DMS53 treated with DMSO at 0.1 percent for 48 hours (cell line): Measurements from ENCODE around the gene SLBP.

Experiments
- DNase-seq: peaks from one replicate; lab custom pipeline; 2025; ENCODE audit not compliant: unreplicated experiment; lab: John Stamatoyannopoulos, UW

SLBP gene

DNA sequence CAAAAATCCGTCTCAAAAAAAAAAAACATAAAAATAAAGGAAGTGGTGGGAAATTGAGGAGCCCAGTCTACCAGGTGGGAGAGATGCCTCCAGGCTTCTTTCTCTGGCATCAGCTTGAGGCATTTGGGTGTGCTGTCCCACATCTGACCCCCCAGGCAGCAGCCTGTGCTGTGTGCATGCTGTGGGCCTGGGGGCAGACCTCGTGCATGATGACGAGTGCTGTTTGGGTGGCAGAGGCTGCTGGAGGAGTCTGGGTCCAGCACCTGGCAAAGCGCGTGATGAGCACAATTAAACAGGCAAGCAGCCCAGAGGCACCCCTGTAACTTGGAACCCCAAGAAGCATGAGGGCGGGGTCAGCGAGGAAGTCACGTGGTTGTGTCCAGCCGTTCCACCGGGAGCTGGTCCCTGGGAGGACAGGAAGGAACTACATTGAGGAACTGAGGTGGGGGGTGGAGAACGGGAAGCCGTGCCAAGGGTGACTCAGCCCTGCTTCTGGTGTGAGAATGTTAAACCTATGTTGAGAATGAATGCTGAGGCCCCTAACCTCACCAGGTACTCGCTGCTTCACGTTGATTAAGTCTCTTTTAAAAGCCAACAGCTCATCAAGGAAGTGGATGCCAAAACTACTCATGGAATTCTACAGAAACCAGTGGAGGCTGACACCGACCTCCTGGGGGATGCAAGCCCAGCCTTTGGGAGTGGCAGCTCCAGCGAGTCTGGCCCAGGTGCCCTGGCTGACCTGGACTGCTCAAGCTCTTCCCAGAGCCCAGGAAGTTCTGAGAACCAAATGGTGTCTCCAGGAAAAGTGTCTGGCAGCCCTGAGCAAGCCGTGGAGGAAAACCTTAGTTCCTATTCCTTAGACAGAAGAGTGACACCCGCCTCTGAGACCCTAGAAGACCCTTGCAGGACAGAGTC lies 15.3 kb upstream of the SLBP start:
- DNase-seq: no peak

DNA sequence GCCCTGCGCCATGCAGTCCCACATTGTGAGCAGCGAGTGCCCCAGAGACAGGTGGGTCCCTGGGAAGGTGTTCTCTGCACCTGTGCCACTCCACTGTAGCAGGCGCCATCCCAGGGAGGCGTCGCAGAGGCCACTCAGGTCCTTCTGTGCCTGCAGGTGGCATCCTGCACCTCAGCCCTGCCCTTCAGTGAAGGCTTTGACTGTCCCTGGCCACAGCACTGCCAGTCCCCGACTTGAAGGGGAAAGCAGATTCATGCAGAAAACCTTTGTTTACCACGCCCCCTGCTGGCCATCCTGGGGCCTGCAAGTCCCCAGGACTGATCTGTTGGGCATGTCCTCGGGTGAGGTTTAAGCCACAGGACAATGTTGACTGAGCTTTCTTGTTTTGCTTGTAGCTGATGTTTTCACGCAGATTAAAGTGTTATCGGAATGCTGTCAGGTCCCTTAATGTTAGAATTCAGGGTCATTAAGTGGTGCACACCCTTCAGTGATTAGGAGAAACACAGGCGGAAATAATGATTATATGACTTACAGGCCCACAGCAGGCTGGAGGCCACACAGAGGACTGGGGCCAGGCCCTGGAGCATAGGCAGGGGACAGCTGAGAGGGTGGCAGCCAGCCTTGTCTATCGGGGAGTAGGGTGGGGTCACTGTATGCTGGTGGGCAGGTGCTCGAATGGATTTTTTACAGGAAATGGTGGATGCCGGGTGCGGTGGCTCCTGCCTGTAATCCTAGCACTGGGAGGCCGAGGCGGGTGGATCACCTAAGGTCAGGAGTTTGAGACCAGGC lies 14.2 kb upstream of the SLBP start:
- peak; percentile 92 for DNase-seq

DNA sequence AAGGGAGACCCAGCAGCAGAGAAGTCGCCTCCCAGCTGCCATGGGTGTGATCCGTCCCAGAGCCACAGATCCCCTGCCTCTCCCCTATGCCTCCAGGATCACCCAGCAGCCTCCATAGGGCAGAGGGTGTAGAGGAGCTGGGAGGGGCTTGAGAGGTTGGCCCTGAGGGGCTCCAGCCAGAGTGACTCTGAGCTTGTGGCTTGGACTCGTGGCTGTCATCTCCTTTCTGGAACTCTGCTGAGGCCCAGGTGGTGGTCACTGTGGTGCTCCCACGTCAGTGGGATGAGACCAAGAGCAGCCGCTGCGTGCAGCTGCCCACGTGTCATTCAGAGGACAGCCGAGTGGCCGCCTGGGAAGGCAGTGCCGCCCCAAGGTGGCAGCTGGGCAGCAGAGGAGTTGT lies 13.4 kb upstream of the SLBP start:
- no peak for DNase-seq

DNA sequence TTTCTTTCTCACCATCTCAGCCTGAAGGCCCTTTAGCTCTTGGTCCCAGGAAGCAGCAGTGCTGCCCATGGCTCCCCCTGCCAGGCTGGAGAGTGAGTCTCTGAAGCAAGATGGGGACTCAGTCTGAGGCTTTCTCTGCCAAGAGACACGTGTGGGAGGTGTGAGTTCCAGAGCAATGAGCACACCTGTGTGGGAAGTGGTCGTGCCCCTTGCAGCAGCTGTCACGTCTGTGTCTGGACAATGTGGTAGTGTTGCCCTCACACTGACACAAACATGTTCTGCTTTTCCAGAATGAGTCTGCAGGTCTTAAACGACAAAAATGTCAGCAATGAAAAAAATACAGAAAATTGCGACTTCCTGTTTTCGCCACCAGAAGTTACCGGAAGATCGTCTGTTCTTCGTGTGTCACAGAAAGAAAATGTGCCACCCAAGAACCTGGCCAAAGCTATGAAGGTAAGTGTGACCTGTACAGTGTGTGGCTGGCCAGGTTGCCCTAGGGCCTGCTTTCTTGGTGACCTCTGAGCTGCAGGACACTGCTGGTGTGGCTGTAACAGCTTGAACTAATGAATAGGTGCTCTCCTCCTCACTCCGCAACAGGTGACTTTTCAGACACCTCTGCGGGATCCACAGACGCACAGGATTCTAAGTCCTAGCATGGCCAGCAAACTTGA lies 11.1 kb upstream of the SLBP start:
- no peak for DNase-seq

DNA sequence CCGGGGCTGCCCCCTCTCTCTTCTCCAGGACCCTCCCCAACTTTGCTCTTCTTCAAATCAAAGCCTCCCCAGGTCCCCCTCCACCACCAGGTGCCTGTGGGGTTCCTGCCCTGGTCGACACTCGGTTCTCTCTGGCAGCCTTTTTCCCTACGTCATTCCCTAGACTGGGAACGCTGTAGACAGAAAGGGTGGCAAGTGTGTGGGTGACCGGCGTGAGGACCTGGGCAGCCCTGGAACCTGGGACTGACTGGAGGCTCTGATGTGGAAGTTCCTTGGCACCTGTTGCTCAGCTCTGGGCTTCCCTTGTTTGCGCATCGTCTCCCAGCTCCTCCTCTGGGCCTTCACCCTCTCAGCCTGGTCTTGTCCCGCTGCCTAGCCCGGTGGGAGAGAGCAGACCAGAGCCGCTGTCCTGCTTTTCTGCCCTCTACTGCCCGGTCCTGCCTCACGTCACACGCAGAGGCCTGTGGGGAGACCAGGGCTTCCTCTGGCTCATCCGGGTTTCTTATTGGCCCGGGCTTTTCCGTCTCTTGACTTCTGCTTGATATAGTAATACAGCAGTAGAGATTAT lies 10.5 kb upstream of the SLBP start:
- DNase-seq: no peak

DNA sequence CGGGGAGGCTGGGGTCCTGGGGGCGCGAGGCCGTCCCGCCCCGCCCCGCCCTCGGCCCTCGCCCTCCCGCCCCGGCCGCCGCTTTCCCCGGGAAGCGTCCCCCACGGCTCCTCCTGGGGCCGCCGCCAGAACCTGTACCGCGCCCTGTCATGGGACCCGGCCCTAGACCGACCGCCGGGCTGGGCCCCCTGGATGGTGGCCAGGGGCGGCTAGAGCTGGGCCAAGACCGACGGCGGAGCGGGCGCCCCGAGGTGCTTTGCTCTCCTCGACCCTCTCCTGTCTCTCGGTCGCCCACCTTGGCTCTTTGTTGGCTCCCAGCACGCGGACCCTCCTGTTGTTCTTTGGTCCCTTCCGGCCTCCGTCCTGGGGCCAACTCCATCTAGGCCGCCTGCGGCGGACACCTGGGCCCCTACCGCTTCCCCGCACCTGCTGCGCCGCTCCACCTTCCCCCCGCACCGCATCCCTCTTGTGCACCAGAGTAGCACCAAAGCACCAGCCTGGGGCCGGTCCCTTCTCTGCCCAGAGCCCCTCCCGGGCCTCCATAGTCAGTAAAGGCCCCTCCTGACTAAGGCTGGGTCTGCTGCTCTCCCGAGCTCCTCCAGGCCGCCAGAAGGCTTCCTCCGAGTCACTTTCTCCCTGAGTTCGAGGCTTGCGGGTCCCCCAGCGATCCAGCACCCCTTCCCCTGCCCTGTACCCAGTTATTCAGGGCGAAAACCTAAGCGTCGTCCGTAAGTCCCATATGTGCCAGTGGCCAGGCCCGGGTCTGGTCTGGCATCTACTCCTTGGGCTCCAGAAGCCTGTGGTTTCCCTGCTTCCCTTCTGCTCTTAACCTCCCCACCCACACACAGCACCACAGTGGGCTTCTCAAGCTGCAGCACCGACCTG lies 9.8 kb upstream of the SLBP start:
- DNase-seq: no peak

DNA sequence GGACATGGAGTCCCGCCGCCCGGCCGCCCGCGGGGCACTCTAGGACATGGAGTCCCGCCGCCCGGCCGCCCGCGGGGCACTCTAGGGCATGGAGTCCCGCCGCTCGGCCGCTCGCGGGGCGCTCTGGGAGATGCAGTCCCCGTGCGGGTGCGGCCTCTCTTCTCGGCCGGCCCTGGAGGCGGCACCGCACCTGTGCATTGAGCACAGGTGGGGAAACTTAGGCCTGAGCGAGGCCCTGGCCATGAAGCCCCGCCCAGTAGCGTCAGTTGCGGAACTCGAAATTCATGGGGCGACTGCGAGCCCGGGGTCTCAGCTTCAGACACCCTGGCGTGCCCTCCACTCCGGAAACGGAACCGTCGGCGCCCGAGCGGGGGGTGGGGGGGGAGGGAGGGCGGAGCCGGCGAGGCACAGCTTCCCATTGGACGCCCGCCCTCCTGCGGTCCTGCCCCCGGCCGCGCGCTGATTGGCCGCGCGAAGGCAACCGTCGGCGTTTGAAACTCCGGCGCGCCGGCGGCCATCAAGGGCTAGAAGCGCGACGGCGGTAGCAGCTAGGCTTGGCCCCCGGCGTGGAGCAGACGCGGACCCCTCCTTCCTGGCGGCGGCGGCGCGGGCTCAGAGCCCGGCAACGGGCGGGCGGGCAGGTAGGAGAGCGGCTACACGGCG lies 9.0 kb upstream of the SLBP start, which contains the start of the genes TACC3 and TMEM129:
Gene TACC3 (plus strand): TSS at position 519 of the 663 bp plus-strand sequence. CDS start 1,901 bp downstream, outside the sequence.
Gene TMEM129 (minus strand): TSS at position 321 of the 663 bp plus-strand sequence. CDS start 486 bp downstream, outside the sequence.
- DNase-seq: peak; percentile 99

DNA sequence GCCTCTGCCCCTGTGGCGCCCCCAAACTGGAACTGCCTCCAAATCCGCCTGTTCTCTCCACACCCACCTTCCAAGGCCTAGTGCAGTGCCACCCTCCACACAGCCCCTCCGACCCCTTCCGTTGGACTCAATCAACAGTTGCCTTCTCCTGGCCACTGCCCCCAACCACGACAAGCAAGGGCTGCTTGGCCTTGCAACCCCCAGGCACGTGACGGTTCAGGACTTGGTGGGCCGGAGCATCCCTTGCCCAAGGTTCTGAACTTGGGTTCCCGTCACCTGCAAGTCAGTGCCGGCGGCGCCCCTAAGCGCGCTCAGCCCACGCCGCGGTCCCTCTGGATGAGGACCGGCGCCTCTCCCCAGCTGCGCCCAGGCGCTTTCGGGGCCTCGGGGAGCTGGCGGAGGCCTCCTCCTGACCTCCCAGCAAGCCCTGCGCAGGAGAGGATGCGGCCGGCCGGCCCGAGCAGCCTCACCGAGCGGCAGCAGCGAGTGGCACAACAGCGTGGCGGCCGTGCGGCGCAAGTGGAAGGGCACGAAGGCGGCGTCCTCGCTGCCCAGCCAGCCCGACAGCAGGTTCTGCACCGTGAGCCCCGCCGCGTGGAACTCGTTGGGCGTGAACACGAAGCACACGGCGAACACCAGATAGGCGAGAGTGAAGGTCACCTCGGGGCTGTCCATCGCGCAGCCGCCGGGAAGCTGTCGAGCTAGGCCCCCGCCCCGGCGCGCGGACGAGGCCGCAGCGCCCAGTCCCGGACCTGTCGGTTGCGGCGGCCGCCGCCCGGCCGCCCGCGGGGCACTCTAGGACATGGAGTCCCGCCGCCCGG lies 8.3 kb upstream of the SLBP start:
- peak; percentile 36 for DNase-seq

DNA sequence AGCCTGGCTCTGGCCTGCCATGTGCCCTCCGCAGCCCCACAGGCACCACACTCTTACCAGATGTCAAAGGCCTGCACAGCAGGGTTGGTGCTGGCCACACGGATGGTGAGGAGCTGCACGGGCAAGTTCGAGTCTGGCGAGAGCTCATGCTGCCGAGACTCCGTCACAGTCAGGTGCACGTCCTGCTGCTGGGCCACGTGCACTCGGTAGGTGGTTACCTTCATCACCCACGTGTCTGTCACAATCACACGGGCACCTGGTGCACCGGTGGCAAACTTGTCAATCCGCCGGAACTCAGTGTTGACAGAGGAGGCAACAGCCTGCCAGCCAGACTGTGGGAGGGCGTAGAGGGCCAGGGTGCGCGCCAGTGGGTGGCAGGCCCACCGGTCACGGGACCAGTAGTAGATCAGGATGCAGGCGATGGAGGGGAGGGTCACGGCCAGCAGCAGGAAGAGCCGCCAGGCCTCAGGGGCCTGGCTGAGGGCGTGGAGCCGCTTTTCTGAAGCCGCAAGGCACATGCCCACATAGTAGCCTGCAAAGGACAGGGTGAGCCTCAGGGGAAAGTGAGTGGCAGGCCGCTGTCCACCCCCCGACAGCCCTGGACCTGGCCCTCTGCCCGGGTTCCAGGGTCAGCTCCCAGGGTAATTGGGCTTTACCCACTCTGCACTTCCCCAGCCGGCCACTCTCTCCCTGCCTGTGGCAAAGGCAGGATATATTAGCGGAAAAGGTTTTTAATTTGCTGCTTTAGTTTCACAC lies 6.2 kb upstream of the SLBP start:
- no peak for DNase-seq

DNA sequence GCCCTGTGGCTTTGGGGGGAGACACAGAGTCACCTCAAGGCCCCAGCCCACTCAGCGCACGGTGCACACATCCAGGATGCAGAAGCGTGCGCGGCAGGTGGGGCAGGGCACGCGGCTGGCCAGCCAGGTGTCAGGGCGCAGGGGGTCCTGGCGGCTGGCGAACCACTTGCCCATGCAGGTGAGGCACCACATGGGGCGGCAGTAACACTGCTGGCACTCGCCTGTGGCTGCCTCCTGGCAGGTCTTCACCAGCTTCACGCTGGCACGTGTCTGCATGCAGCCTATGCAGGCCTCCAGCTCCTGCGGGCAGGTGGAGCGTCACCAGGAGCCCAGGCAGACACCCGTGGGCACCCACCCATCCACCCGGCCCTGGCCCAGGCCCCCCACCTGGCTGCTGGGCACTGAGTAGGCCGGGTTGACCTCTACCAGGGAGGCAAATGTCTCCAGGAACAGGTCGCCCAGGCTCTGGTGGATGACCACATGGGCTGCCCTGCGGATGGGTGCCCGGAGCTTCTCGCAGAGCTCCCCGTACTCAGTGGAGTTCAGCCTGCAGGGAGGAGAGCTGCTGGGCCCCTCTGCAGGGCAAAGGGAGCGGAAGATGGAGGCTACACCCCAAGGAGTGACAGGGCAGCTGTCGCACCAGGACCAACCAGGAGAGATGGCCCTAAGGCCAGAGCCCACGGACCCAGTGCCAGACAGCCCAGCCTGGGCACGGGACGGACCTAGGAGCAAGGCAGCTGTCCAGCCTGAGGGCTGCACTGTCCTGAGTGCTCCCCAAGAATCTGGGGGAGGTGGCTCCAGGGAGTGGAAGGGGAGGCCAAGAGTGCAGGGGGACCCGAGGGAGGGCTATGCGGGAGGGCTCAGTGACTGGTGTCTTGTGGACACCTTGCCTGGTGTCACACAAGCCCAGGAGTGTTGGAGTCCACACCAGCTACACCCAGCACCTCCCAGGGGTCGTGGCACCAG lies 5.3 kb upstream of the SLBP start:
- no peak for DNase-seq

DNA sequence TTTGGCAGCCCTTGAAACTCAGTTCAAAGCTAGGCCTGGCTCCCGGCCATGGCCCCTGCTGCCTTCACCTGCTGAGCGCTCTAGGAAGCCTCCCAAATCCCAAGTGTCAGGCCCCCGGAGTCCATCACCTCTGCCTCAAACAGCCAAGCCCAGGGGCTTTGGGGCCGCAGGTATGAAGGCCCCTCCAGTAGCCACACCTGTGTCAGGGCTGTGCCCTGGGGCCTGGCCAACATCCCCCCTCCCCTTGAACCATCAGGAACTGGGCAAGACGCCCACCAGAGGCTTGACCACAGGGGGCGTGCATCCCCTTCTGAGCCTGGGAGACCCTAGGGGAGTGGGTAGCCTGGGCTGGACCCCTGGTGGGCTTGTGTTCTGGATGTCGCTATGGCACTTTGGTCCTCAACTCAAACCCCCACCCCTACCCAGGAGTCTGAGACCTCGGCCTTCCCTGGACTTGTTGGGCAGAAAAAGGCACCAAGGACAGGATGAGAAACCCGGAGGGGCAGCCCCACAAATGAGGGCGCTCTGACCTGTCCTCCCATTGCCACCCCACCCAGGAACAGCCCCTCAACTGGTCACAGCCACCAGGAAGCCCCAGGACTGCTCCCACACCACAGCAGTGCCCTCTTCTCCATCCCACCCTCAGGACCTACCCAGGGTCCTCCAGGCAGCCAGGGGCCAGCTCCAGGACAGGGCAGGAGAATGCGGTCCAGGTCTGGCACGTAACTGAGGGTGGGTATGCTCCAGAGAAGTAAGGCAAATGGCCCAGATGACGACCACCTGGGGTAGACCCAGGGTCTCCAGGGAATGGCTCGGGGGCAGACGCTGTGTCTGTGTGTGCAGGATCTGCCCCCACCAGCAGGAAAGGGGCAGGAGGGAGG lies 4.2 kb upstream of the SLBP start:
- DNase-seq: no peak

DNA sequence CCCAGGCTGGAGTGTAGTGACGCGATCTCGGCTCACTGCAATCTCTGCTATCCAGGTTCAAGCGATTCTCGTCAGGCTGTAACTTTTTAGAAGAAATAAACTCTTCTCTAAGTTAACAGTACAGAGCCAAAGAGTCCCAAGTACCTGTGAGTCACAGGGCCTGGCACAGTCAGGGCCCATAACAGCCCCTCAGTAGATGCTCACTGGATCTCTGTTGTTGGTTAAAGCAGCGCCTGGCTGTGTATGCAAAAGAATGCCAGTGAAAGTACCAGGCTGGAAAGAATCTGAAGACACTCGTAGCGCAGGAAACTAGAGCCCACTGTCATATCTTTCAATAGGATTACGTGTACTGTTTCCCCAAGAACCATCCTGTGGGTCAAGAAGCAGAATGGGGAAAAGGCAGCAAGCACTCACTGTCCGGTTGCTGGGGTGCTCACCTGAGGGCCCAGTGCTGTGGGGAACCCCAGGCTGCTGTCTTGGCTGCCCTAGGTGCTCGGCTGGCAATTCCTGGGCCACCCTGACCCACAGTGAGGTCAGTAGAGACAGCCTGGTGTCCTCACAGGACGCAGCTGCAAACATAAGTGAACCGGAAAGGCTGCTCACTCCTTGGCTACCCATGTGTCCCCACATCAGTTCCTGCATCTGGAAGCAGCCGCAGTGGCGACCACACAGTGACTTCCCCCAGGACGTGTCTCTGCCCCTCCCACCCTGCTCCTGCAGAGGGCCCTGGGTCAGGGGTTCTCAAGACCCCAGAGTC lies 3.1 kb upstream of the SLBP start:
- no peak for DNase-seq

DNA sequence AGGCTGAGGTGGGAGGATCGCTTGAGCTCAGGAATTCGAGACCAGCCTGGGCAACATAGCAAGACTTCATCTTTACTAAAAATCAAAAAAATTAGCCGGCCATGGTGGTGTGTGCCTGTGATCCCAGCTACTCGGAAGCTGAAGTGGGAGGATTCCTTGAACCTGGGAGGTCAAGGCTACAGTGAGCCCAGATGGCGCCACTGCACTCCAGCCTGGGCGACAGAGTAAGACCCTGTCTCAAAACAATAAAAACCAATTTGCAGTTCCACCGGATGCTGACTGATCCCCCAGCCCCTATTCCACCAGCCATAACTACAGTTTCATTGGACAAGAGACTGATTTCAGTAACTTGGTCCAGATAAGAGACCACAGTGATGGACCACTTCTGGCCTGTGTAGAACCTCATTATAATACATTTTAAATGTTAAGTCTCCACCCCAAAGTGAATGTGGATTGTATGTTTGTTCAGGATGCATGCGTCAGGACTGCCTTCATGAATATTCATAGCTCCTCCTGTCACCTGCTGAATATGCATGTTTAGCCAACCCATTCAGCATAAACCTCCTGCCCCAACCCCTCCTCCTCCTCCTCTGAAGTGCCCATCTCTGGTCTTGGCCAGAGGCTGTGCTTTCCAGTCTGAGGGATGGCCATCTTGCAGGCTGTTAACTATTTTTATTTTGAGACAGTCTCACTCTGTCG lies 2.3 kb upstream of the SLBP start:
- no peak for DNase-seq
